Fibroblast of lung (primary cell): ENCODE data around the gene ZNF334. TPM values are rescaled to one million over a fixed set of nuclear protein-coding genes. Genes with fewer than 3 reads are reported as not detected.

Experiments
- DNase-seq, 2 donors: peaks; one replicate each; pipeline versions ENCODE4 v3.0.0 to v3.0.0-alpha.2; 2010; ENCODE audit warnings: low read depth in 2 of 2
- H2AFZ ChIP-seq: 2 replicates; pipeline ENCODE4 v1.5.1; 2012; ENCODE audit warnings: low read length, control low read depth, inconsistent platforms
- H3K27ac ChIP-seq: 2 replicates; pipeline ENCODE4 v1.5.1; 2011; ENCODE audit warnings: low read length, control low read depth; ENCODE audit not compliant: insufficient read depth
- H3K27me3 ChIP-seq: 2 replicates; pipeline ENCODE4 v1.5.1; 2011; ENCODE audit warnings: mild to moderate bottlenecking, low read length; ENCODE audit not compliant: control insufficient read depth, insufficient read depth
- H3K36me3 ChIP-seq: 2 replicates; pipeline ENCODE4 v1.5.1; 2011; ENCODE audit warnings: low read length; ENCODE audit not compliant: control insufficient read depth, insufficient read depth
- H3K4me1 ChIP-seq: 2 replicates; pipeline ENCODE4 v1.5.1; 2011; ENCODE audit warnings: low read length; ENCODE audit not compliant: control insufficient read depth, insufficient read depth; ENCODE audit errors: extremely low read depth
- H3K4me2 ChIP-seq: 2 replicates; pipeline ENCODE4 v1.5.1; 2011; ENCODE audit warnings: low read length, control low read depth; ENCODE audit not compliant: insufficient read depth; ENCODE audit errors: extremely low read depth
- H3K4me3 ChIP-seq, 4 experiments: fragments of 200-600 bp in 1 of 4; sonication (generic) in 1 of 4; replicated peaks in 1 of 4; 2 replicates each; pipeline ENCODE4 v1.5.1; 2011 to 2016; ENCODE audit warnings: low read length in 4 of 4, low read depth in 3 of 4, mild to moderate bottlenecking in 3 of 4, control low read depth in 2 of 4, inconsistent platforms in 1 of 4, mixed read lengths in 1 of 4; ENCODE audit not compliant: insufficient read depth in 1 of 4; ENCODE audit errors: control extremely low read depth in 1 of 4
- H3K79me2 ChIP-seq: 2 replicates; pipeline ENCODE4 v1.5.1; 2012; ENCODE audit warnings: mild to moderate bottlenecking, low read length, inconsistent platforms; ENCODE audit not compliant: control insufficient read depth, insufficient read depth
- H3K9ac ChIP-seq: 2 replicates; pipeline ENCODE4 v1.5.1; 2011; ENCODE audit warnings: mild to moderate bottlenecking, low read length, control low read depth; ENCODE audit not compliant: insufficient read depth
- H3K9me3 ChIP-seq: 2 replicates; pipeline ENCODE4 v1.5.1; 2012; ENCODE audit warnings: low read depth, low read length; ENCODE audit not compliant: control insufficient read depth, insufficient read depth
- H4K20me1 ChIP-seq: 2 replicates; pipeline ENCODE4 v1.5.1; 2011; ENCODE audit warnings: low read length; ENCODE audit not compliant: control insufficient read depth, insufficient read depth; ENCODE audit errors: extremely low read depth
- CTCF ChIP-seq, 2 donors: IDR thresholded peaks in 1 of 2; conservative IDR thresholded peaks in 1 of 2; 1 replicate in 1 of 2; 2 replicates in 1 of 2; pipeline ENCODE4 v1.5.1; 2011 to 2012; ENCODE audit warnings: low read length in 2 of 2, control low read depth in 1 of 2, inconsistent platforms in 1 of 2, low read depth in 1 of 2, mild to moderate bottlenecking in 1 of 2
- EZH2 ChIP-seq: IDR thresholded peaks from 2 replicates; pipeline ENCODE4 v1.5.1; 2012; ENCODE audit warnings: low read length, control low read depth, mild to moderate bottlenecking; ENCODE audit errors: missing control alignments
- polyA plus RNA-seq, 2 donors: library from polyadenylated mRNA; depleted of rRNA in 1 of 2; stranded (reverse) in 1 of 2; unstranded in 1 of 2; fragments of >200 nt; gene quantifications; 2 replicates each; pipeline ENCODE4 v1.2.1, GENCODE V29; 2011 to 2012; ENCODE audit warnings: missing spikeins in 1 of 2
- total RNA-seq: library from RNA; depleted of rRNA; stranded (reverse); fragments of >200 nt; gene quantifications from 2 replicates; pipeline ENCODE4 v1.2.1, GENCODE V29; 2014

ZNF334 gene
- total and polyA plus RNA-seq, 2 donors (not counting 1 experiment from before 2014, with no cell fraction given), result 0.99 to 7.9 TPM

GRCh38 chr20:46494077-46494476 lies 19.3 kb downstream of the ZNF334 start:
- DNase-seq, result no peak
- Histone ChIP-seq H3K4me3 (no peak overlapping the region), H3K79me2 (no peaks in the 10 kb centered on the region), H3K4me2 (no peak overlapping the region), H3K9ac (no peak overlapping the region), H3K4me1 (no peaks in the 10 kb centered on the region), H3K36me3 (no peaks in the 10 kb centered on the region), H4K20me1 (no peaks in the 10 kb centered on the region), H3K27ac (no peak overlapping the region), H2AFZ (no peak overlapping the region), H3K9me3 (no peaks in the 10 kb centered on the region), H3K27me3 (no peaks in the 10 kb centered on the region)
- no peak for TF ChIP-seq EZH2
- no peak for TF ChIP-seq CTCF (conservative IDR thresholded peaks at IDR 0.05 in 1 of 2, IDR thresholded peaks at IDR 0.05 in 1 of 2; ENCODE audit: low read depth in 1 of 2, low read length in 2 of 2)

GRCh38 chr20:46491354-46491753 lies 22.0 kb downstream of the ZNF334 start:
- Histone ChIP-seq H3K4me1 (no peaks in the 10 kb centered on the region), H3K27ac (no peak overlapping the region), H3K4me2 (no peak overlapping the region), H3K9ac (no peak overlapping the region), H3K36me3 (no peaks in the 10 kb centered on the region), H3K4me3 (no peak overlapping the region), H3K9me3 (no peaks in the 10 kb centered on the region), H3K27me3 (no peaks in the 10 kb centered on the region), H2AFZ (no peak overlapping the region), H3K79me2 (no peaks in the 10 kb centered on the region), H4K20me1 (no peaks in the 10 kb centered on the region)
- DNase-seq, result no peak
- TF ChIP-seq CTCF (conservative IDR thresholded peaks at IDR 0.05 in 1 of 2, IDR thresholded peaks at IDR 0.05 in 1 of 2; ENCODE audit: low read depth in 1 of 2, low read length in 2 of 2) (no peak), EZH2 (no peak)

GRCh38 chr20:46488451-46488850 lies 24.9 kb downstream of the ZNF334 start:
- no peaks in the 10 kb centered on the region for H3K79me2 ChIP-seq
- H2AFZ ChIP-seq, result no peak overlapping the region
- H4K20me1 ChIP-seq, result no peaks in the 10 kb centered on the region
- no peak overlapping the region for H3K4me3 ChIP-seq
- no peak overlapping the region for H3K27ac ChIP-seq
- H3K4me1 ChIP-seq, result no peaks in the 10 kb centered on the region
- no peak overlapping the region for H3K9ac ChIP-seq
- no peaks in the 10 kb centered on the region for H3K9me3 ChIP-seq
- H3K27me3 ChIP-seq, result no peaks in the 10 kb centered on the region
- no peaks in the 10 kb centered on the region for H3K36me3 ChIP-seq
- no peak overlapping the region for H3K4me2 ChIP-seq
- no peak for DNase-seq
- TF ChIP-seq CTCF (conservative IDR thresholded peaks at IDR 0.05 in 1 of 2, IDR thresholded peaks at IDR 0.05 in 1 of 2; ENCODE audit: low read depth in 1 of 2, low read length in 2 of 2), result no peak
- no peak for TF ChIP-seq EZH2
